SK-N-SH (cell line): Measurements from ENCODE around the gene KHDC3L. TPM values are rescaled to one million over a fixed set of nuclear protein-coding genes. Genes with fewer than 3 reads are reported as not detected.

Experiments
- CTCF ChIA-PET: fragments of 300-600, 350-600 bp; formaldehyde crosslinking; extraction: SDS; loops from one replicate; lab custom pipeline; 2021; lab: Yijun Ruan, JAX
- POLR2A ChIA-PET: fragments of 350-600 bp; sonication (Branson Sonifier 250); formaldehyde crosslinking; extraction: SDS; loops from one replicate; lab custom pipeline; 2020; ENCODE audit warnings: antibody characterized with exemption, inconsistent platforms; lab: Yijun Ruan, JAX
- DNase-seq: peaks from one replicate; pipeline ENCODE4 v3.0.0; 2012
- H2AFZ ChIP-seq: fragments of 200-600 bp; sonication (generic); 2 replicates; pipeline ENCODE4 v1.8.1; 2016; ENCODE audit warnings: antibody characterized with exemption, mild to moderate bottlenecking, low read depth
- H3F3A ChIP-seq: fragments of 200-600 bp; sonication (generic); replicated peaks from 2 replicates; pipeline ENCODE3; 2016; ENCODE audit warnings: antibody characterized with exemption, mild to moderate bottlenecking; ENCODE audit not compliant: insufficient read depth
- H3K27ac ChIP-seq, 2 experiments: fragments of 200-500 bp in 1 of 2; fragments of 200-600 bp in 1 of 2; sonication (Bioruptor generic) in 1 of 2; sonication (generic), shearing (Covaris generic) in 1 of 2; 2 replicates each; pipeline versions ENCODE4 v1.5.1 to v1.6.1; 2014 to 2016; ENCODE audit warnings: low read depth in 2 of 2, inconsistent platforms in 1 of 2, low read length in 1 of 2, mild to moderate bottlenecking in 1 of 2, mixed read lengths in 1 of 2
- H3K27me3 ChIP-seq: fragments of 200-600 bp; sonication (generic), shearing (Covaris generic); 2 replicates; pipeline ENCODE4 v1.6.1; 2016; ENCODE audit warnings: mixed run types; ENCODE audit not compliant: insufficient read depth
- H3K36me3 ChIP-seq, 2 experiments: fragments of 200-500 bp in 1 of 2; fragments of 200-600 bp in 1 of 2; sonication (Bioruptor generic) in 1 of 2; sonication (generic) in 1 of 2; replicated peaks in 1 of 2; 2 replicates each; pipeline versions ENCODE3 to v1.5.1; 2014 to 2016; ENCODE audit warnings: low read length in 1 of 2, mild to moderate bottlenecking in 1 of 2; ENCODE audit not compliant: insufficient read depth in 2 of 2, control insufficient read depth in 1 of 2
- H3K4me1 ChIP-seq, 2 experiments: fragments of 200-500 bp in 1 of 2; fragments of 200-600 bp in 1 of 2; sonication (Bioruptor generic) in 1 of 2; sonication (generic), shearing (Covaris generic) in 1 of 2; 2 replicates each; pipeline versions ENCODE4 v1.5.1 to v1.6.1; 2014 to 2016; ENCODE audit warnings: low read depth in 1 of 2, low read length in 1 of 2, mixed run types in 1 of 2; ENCODE audit not compliant: insufficient read depth in 2 of 2, control insufficient read depth in 1 of 2
- H3K4me2 ChIP-seq: fragments of 200-600 bp; sonication (generic), shearing (Covaris generic); 2 replicates; pipeline ENCODE4 v1.6.1; 2017; ENCODE audit warnings: mixed run types
- H3K4me3 ChIP-seq, 2 experiments: fragments of 200-500 bp in 1 of 2; fragments of 200-600 bp in 1 of 2; sonication (Bioruptor generic) in 1 of 2; sonication (generic), shearing (Covaris generic) in 1 of 2; 2 replicates each; pipeline versions ENCODE4 v1.5.1 to v1.8.1; 2014 to 2016; ENCODE audit warnings: low read depth in 2 of 2, inconsistent platforms in 1 of 2, low read length in 1 of 2, mild to moderate bottlenecking in 1 of 2, mixed read lengths in 1 of 2, moderate library complexity in 1 of 2
- H3K79me2 ChIP-seq: fragments of 200-600 bp; sonication (generic); 2 replicates; pipeline ENCODE4 v1.8.1; 2017; ENCODE audit warnings: mild to moderate bottlenecking; ENCODE audit not compliant: insufficient read depth
- H3K9ac ChIP-seq: fragments of 200-600 bp; sonication (generic); 2 replicates; pipeline ENCODE4 v1.6.1; 2017; ENCODE audit warnings: mixed run types
- H3K9me2 ChIP-seq: fragments of 200-600 bp; sonication (generic); 2 replicates; pipeline ENCODE4 v1.6.1; 2017; ENCODE audit warnings: mixed run types
- H3K9me3 ChIP-seq: fragments of 200-600 bp; sonication (generic); 2 replicates; pipeline ENCODE4 v1.6.1; 2017; ENCODE audit warnings: mixed run types, mild to moderate bottlenecking, moderate library complexity
- H4K20me1 ChIP-seq: fragments of 200-600 bp; sonication (generic); 2 replicates; pipeline ENCODE4 v1.6.1; 2017; ENCODE audit warnings: mild to moderate bottlenecking, mixed run types; ENCODE audit not compliant: insufficient read depth
- ELF1 ChIP-seq: IDR thresholded peaks from 2 replicates; pipeline ENCODE4 v1.4.0; 2012
- EZH2phosphoT487 ChIP-seq: fragments of 200-600 bp; sonication (generic); IDR thresholded peaks from 2 replicates; pipeline ENCODE4 v1.6.1; 2017; ENCODE audit warnings: low read depth, mixed run types, mild to moderate bottlenecking, antibody characterized with exemption, moderate library complexity, borderline replicate concordance
- FOXJ3 ChIP-seq: sonication (generic); formaldehyde crosslinking; IDR thresholded peaks from 2 replicates; pipeline ENCODE4 v1.5.1; 2020; ENCODE audit warnings: mild to moderate bottlenecking, missing genetic modification reagents
- FOXM1 ChIP-seq: IDR thresholded peaks from 2 replicates; pipeline ENCODE4 v1.4.0; 2012; ENCODE audit warnings: low read depth, mild to moderate bottlenecking
- GABPA ChIP-seq: IDR thresholded peaks from 2 replicates; pipeline ENCODE4 v1.4.0; 2012; ENCODE audit warnings: low read depth, mild to moderate bottlenecking
- NFIC ChIP-seq: IDR thresholded peaks from 2 replicates; pipeline ENCODE4 v1.4.0; 2012; ENCODE audit warnings: borderline replicate concordance
- RFX5 ChIP-seq: IDR thresholded peaks from 2 replicates; pipeline ENCODE4 v1.6.1; 2012; ENCODE audit warnings: mild to moderate bottlenecking, improper control_type of control experiment, low read length
- RXRA ChIP-seq: IDR thresholded peaks from 2 replicates; pipeline ENCODE4 v1.4.0; 2012; ENCODE audit warnings: low read depth, mild to moderate bottlenecking, borderline replicate concordance
- SIN3A ChIP-seq: IDR thresholded peaks from 2 replicates; pipeline ENCODE4 v1.6.1; 2012; ENCODE audit warnings: low read depth, mild to moderate bottlenecking, low read length, moderate library complexity, borderline replicate concordance
- TEAD4 ChIP-seq: IDR thresholded peaks from 2 replicates; pipeline ENCODE4 v1.4.0; 2012; ENCODE audit warnings: mild to moderate bottlenecking, borderline replicate concordance; ENCODE audit not compliant: insufficient read depth
- WGBS: methylation state at CpG from one replicate; pipeline ENCODE4 v1.1.6; 2017; ENCODE audit warnings: low lambda C conversion rate; 5-methylcytosine and 5-hydroxymethylcytosine counted together
- polyA plus RNA-seq, 3 experiments: library from polyadenylated mRNA; depleted of rRNA; stranded (reverse); fragments of >200 nt; gene quantifications; 2 replicates each; pipeline ENCODE4 v1.2.3, GENCODE V29; 2012
- TF ChIP-seq, protein P1 (sequence below): IDR thresholded peaks from 2 replicates; pipeline ENCODE4 v1.6.1; 2012; ENCODE audit warnings: mild to moderate bottlenecking, low read depth, low read length, moderate library complexity
- TF ChIP-seq, protein P2 (sequence below): fragments of 150-350 bp; IDR thresholded peaks from 2 replicates; pipeline ENCODE4 v1.6.1; 2017; ENCODE audit warnings: antibody characterized with exemption, low read length, low read depth, borderline replicate concordance
- TF ChIP-seq, protein P3 (sequence below): fragments of 150-350 bp; IDR thresholded peaks from 2 replicates; pipeline ENCODE4 v1.6.1; 2016; ENCODE audit warnings: mild to moderate bottlenecking, low read depth, low read length

Gene KHDC3L
- polyA plus RNA-seq, 1 of the 3 experiments (the other 2 are of a cell fraction) = not detected

DNA sequence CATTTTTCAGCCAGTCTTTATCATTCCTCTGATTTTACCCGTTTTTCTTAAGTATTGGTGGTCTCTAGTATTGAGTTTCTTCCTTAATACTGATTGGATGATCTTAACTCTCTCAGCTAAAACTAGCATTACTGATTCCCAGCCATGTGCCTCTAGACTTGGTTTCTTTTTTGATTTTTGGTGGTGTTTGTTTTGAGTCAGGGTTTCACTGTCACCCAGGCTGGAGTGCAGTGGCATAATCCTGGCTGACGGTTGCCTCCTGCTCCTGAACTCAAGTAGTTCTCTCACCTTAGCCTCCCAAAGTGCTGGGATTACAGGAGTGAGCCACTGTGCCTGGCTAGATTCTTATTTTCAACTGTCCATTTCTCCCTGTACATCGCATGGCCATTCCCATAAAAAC is 33.3 kb upstream of the KHDC3L start:
- Histone ChIP-seq H3K27me3 (no peaks in the 10 kb centered on the region; the same call in 1 of the 2 replicates), H3K9ac (no peak overlapping the region), H3K4me2 (no peak overlapping the region), H3K79me2 (no peaks in the 10 kb centered on the region), H3K4me3 (no peak overlapping the region)
- 63% methylated on average over 3 of the region's 3 CpGs for WGBS
- POLR2A ChIA-PET = no interaction called here
- CTCF ChIA-PET = interaction anchor here (1.5 to 5.8 kb wide), 3 partner anchors 43 to 916 kb away, joined by 4 to 48 read pairs (median 30); no protein-coding TSS in a partner anchor
- TF ChIP-seq RXRA = no peak
- TF ChIP-seq, protein P1, sequence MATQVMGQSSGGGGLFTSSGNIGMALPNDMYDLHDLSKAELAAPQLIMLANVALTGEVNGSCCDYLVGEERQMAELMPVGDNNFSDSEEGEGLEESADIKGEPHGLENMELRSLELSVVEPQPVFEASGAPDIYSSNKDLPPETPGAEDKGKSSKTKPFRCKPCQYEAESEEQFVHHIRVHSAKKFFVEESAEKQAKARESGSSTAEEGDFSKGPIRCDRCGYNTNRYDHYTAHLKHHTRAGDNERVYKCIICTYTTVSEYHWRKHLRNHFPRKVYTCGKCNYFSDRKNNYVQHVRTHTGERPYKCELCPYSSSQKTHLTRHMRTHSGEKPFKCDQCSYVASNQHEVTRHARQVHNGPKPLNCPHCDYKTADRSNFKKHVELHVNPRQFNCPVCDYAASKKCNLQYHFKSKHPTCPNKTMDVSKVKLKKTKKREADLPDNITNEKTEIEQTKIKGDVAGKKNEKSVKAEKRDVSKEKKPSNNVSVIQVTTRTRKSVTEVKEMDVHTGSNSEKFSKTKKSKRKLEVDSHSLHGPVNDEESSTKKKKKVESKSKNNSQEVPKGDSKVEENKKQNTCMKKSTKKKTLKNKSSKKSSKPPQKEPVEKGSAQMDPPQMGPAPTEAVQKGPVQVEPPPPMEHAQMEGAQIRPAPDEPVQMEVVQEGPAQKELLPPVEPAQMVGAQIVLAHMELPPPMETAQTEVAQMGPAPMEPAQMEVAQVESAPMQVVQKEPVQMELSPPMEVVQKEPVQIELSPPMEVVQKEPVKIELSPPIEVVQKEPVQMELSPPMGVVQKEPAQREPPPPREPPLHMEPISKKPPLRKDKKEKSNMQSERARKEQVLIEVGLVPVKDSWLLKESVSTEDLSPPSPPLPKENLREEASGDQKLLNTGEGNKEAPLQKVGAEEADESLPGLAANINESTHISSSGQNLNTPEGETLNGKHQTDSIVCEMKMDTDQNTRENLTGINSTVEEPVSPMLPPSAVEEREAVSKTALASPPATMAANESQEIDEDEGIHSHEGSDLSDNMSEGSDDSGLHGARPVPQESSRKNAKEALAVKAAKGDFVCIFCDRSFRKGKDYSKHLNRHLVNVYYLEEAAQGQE = no peak
- TF ChIP-seq NFIC = no peak
- TF ChIP-seq, protein P2, sequence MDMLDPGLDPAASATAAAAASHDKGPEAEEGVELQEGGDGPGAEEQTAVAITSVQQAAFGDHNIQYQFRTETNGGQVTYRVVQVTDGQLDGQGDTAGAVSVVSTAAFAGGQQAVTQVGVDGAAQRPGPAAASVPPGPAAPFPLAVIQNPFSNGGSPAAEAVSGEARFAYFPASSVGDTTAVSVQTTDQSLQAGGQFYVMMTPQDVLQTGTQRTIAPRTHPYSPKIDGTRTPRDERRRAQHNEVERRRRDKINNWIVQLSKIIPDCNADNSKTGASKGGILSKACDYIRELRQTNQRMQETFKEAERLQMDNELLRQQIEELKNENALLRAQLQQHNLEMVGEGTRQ = no peak
- TF ChIP-seq ELF1 = no peak
- TF ChIP-seq FOXJ3 (CRISPR knock-in tag) = no peak
- no peak for TF ChIP-seq FOXM1
- no peak for TF ChIP-seq GABPA
- TF ChIP-seq RFX5 = no peak
- TF ChIP-seq, protein P3, sequence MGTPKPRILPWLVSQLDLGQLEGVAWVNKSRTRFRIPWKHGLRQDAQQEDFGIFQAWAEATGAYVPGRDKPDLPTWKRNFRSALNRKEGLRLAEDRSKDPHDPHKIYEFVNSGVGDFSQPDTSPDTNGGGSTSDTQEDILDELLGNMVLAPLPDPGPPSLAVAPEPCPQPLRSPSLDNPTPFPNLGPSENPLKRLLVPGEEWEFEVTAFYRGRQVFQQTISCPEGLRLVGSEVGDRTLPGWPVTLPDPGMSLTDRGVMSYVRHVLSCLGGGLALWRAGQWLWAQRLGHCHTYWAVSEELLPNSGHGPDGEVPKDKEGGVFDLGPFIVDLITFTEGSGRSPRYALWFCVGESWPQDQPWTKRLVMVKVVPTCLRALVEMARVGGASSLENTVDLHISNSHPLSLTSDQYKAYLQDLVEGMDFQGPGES = no peak
- TF ChIP-seq EZH2phosphoT487 = no peak
- no peak for TF ChIP-seq TEAD4
- no peak for TF ChIP-seq SIN3A
- TF ChIP-seq, all 33 proteins: peak for 0
- Histone ChIP-seq H3K4me1 (no peaks in the 10 kb centered on the region), H3K9me2 (no peaks in the 10 kb centered on the region), H3K9me3 (no peaks in the 10 kb centered on the region), H3K27ac (no peak overlapping the region), H3F3A (no peaks in the 10 kb centered on the region), H4K20me1 (no peaks in the 10 kb centered on the region), H2AFZ (peak overlapping the region; percentile 6; the same call in 1 of the 2 replicates), H3K36me3 (no peaks in the 10 kb centered on the region)
- no peak for DNase-seq
